HG03521 (cell line): ENCODE data around the gene UQCC2.

Experiments
- ATAC-seq: cut with Tn5 transposase; IDR thresholded peaks from one replicate; pipeline ENCODE4 v1.9.1; 2021; ENCODE audit warnings: mild to moderate bottlenecking, moderate library complexity; ENCODE audit not compliant: unreplicated experiment

Gene UQCC2

GRCh38 chr6:33659986-33660385, 51.5 kb downstream of the UQCC2 start:
- ATAC-seq, result no peak

GRCh38 chr6:33658982-33659689, 52.4 kb downstream of the UQCC2 start:
- ATAC-seq, result no peak

DNA sequence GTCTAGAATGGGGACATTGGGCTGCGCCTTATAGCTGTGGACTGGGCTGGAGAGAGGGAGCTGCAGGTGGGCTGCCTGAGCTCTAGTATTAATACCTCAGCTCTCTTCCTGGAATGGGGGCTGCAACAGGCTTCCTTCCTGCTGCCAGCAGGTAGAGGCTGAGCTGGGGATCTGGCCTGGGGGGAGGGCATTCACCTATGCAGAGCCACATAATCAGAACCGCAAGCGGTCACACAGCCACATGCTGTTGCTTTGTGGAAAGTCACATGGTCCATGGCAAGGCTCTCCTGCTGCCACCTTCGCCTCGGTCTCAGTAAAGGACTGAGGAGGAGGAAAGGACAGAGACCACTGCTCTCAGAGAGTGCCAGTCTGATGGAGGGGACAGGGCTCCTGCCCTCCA, 54.7 kb downstream of the UQCC2 start:
- no peak for ATAC-seq

DNA sequence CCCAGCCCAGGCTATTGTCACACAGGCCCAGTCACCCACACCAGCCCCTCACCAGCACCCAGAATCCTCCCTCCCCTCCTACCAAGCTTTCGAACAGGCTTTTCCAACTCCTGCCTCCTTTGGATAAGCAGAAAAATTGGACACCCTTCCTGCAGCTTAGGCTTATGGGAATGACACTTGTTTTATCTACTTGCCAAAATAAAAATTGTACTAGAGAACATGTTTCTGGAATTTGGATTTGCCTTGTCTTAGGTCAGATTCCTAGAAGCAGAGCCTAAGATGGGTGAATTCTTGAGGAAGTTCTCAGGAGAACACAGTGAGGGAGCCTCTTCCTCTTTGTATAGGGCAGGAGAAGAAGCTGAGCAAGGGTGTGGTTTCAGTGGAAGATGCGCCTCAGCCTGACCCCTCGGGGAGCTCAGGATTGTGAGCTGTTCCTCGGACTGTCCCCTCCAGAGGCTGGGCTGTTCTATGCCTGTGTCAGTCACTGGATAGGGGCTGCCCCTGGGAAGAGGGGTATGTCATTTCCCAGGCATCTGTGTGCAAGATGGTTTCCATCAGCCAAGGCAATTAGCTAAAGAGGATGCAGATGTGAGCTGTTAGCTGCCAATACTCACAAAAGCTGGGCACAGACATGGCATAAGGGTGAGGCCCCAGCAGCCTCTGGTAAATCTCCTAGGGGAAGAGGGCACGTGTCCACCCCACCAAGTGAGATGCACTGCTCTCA, 56.5 kb downstream of the UQCC2 start:
- ATAC-seq, result no peak

GRCh38 chr6:33652002-33652401, 59.5 kb downstream of the UQCC2 start:
- no peak for ATAC-seq

DNA sequence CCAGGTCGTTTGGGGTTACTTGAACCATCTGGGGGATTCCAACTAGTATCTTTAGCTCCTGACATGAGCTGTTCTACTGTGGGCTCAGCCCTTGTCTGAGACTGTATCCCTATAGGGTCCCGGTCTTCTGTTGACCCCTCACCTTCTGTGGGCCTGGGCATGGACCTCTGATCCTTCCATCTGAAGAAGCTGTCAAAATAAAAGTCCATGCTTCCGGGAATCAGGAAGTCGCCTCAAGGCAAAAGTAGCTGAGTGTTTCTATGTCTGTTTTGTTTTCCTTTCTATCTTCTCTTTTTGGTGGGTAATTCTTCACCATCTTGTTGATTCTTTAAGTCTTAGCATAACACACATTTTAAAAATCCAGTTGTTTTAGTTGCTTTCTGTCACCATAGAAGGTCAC, 60.1 kb downstream of the UQCC2 start:
- no peak for ATAC-seq
